ENCODE measurements around the gene COL24A1. TPM values are rescaled to one million over a fixed set of nuclear protein-coding genes. Genes with fewer than 3 reads are reported as not detected.

COL24A1 gene
- total and polyA plus RNA-seq, 2 of the 8 experiments (the other 6 are each of a cell fraction or from before 2014, with no cell fraction given) = 0.23 to 1.1 TPM

DNA sequence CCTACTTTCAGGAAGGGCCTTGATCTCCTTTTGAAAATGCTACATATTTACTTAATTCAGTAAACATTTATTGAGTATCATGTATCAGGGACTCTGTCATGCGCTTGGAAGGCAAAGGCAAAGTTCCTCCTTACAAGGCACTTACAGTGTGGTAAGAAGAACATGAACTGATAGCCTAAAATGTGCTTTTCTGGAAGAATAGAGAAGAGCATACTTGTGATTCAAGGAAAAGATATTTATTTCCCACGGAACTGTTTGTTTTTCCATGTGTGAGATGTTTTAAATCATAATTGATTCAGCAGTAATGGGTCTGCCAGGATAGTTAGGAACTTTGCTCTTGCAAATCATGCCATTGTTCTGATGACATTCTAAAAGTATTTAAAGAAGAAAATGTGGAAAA, 338.2 kb downstream of the COL24A1 start (continued):
- TF ChIP-seq ZNF274 (IDR thresholded peaks at IDR 0.05; ENCODE audit: borderline replicate concordance, extremely low read depth, low read length) = no peak
- TF ChIP-seq TEAD4 (IDR thresholded peaks at IDR 0.05; ENCODE audit: low read depth, low read length) = no peak
- no peak for TF ChIP-seq EP300 (IDR thresholded peaks at IDR 0.05; ENCODE audit: borderline replicate concordance in 1 of 2, low read depth in 2 of 2, low read length in 2 of 2)
- no peak for TF ChIP-seq SP1 (IDR thresholded peaks at IDR 0.05; ENCODE audit: low read depth, low read length)
- no peak for TF ChIP-seq CTBP2 (IDR thresholded peaks at IDR 0.05; ENCODE audit: borderline replicate concordance, insufficient read depth, insufficient read length, low read length)
- TF ChIP-seq NANOG (IDR thresholded peaks at IDR 0.05; ENCODE audit: insufficient read depth, low read depth, low read length, poor library complexity, severe bottlenecking) = no peak
- TF ChIP-seq CHD7 (IDR thresholded peaks at IDR 0.05; ENCODE audit: insufficient replicate concordance, low read length) = no peak

All from H1 (cell line).